ENCODE data around the gene UGGT1.

Gene UGGT1

GRCh38 chr2:128090575-128090944 lies 440 bp upstream of the UGGT1 start:
- H3K9me3 Mint-ChIP-seq: no peaks in the 10 kb centered on the region

GRCh38 chr2:128091726-128092080 lies 703 bp downstream of the UGGT1 start:
- peaks cover 19% of the 10 kb centered on the region for H3K36me3 Mint-ChIP-seq (ENCODE audit: low read depth)
- H3K4me1 Mint-ChIP-seq (ENCODE audit: low read depth): peaks cover 33% of the 10 kb centered on the region
- H3K4me3 Mint-ChIP-seq: peak overlapping the region; percentile 97
- intact Hi-C loops (cut with micrococcal nuclease): loop anchor here (1.0 to 10.0 kb wide), 2 partner anchors 63 to 217 kb away; partner anchors contain the start of gene SAP130
- H3K9me3 Mint-ChIP-seq: no peaks in the 10 kb centered on the region
- H3K27me3 Mint-ChIP-seq: no peaks in the 10 kb centered on the region
- H3K27ac Mint-ChIP-seq: peak overlapping the region; percentile 96

More at GRCh38 chr2:128090575-128090944, 440 bp upstream of the UGGT1 start:
- Mint-ChIP-seq H3K36me3 (ENCODE audit: low read depth) (peaks cover 19% of the 10 kb centered on the region), H3K27ac (peak overlapping the region; percentile 96), H3K4me3 (peak overlapping the region; percentile 97), H3K27me3 (no peaks in the 10 kb centered on the region), H3K4me1 (ENCODE audit: low read depth) (peaks cover 32% of the 10 kb centered on the region)
- intact Hi-C loops (cut with micrococcal nuclease): loop anchor here (10.0 kb wide), 1 partner anchor 216 kb away; no protein-coding TSS in a partner anchor

- Mint-ChIP-seq H3K27ac (no peak overlapping the region), H3K27me3 (no peaks in the 10 kb centered on the region), H3K36me3 (ENCODE audit: low read depth) (peaks cover 27% of the 10 kb centered on the region), H3K4me3 (no peak overlapping the region), H3K9me3 (no peaks in the 10 kb centered on the region), H3K4me1 (ENCODE audit: low read depth) (peaks cover 33% of the 10 kb centered on the region)
- intact Hi-C loops (cut with micrococcal nuclease): loop anchor here (10.0 kb wide), 1 partner anchor 218 kb away; no protein-coding TSS in a partner anchor
Measured at GRCh38 chr2:128092656-128093055, 1.7 kb downstream of the UGGT1 start.

GRCh38 chr2:128093762-128094161 lies 2.8 kb downstream of the UGGT1 start:
- intact Hi-C loops (cut with micrococcal nuclease): loop anchor here (10.0 kb wide), 1 partner anchor 219 kb away; no protein-coding TSS in a partner anchor
- Mint-ChIP-seq H3K27ac (no peak overlapping the region), H3K4me1 (ENCODE audit: low read depth) (peaks cover 33% of the 10 kb centered on the region), H3K9me3 (no peaks in the 10 kb centered on the region), H3K4me3 (no peak overlapping the region), H3K27me3 (no peaks in the 10 kb centered on the region), H3K36me3 (ENCODE audit: low read depth) (peaks cover 38% of the 10 kb centered on the region)

- Mint-ChIP-seq H3K36me3 (ENCODE audit: low read depth) (peaks cover 52% of the 10 kb centered on the region), H3K4me3 (no peak overlapping the region), H3K4me1 (ENCODE audit: low read depth) (peaks cover 26% of the 10 kb centered on the region), H3K27ac (peak overlapping the region; percentile 76), H3K9me3 (no peaks in the 10 kb centered on the region), H3K27me3 (no peaks in the 10 kb centered on the region)
- intact Hi-C loops (cut with micrococcal nuclease): loop anchor here (10.0 kb wide), 1 partner anchor 220 kb away; no protein-coding TSS in a partner anchor
Measured at GRCh38 chr2:128095201-128095600, 4.2 kb downstream of the UGGT1 start.

- Mint-ChIP-seq H3K36me3 (ENCODE audit: low read depth) (peaks cover 60% of the 10 kb centered on the region), H3K4me3 (no peak overlapping the region), H3K4me1 (ENCODE audit: low read depth) (peaks cover 5% of the 10 kb centered on the region), H3K27ac (no peak overlapping the region), H3K9me3 (no peaks in the 10 kb centered on the region), H3K27me3 (no peaks in the 10 kb centered on the region)
- intact Hi-C loops (cut with micrococcal nuclease): no loop called here
Measured at GRCh38 chr2:128103407-128103806, 12.4 kb downstream of the UGGT1 start.

- H3K36me3 Mint-ChIP-seq (ENCODE audit: low read depth): peaks cover 59% of the 10 kb centered on the region
- intact Hi-C loops (cut with micrococcal nuclease): no loop called here
- no peak overlapping the region for H3K4me3 Mint-ChIP-seq
- no peaks in the 10 kb centered on the region for H3K9me3 Mint-ChIP-seq
- no peak overlapping the region for H3K27ac Mint-ChIP-seq
- H3K27me3 Mint-ChIP-seq: no peaks in the 10 kb centered on the region
- H3K4me1 Mint-ChIP-seq (ENCODE audit: low read depth): peaks cover 5% of the 10 kb centered on the region
Measured at GRCh38 chr2:128105072-128105471, 14.1 kb downstream of the UGGT1 start.

- Mint-ChIP-seq H3K4me3 (no peak overlapping the region), H3K4me1 (ENCODE audit: low read depth) (peaks cover 2% of the 10 kb centered on the region), H3K27me3 (no peaks in the 10 kb centered on the region), H3K9me3 (no peaks in the 10 kb centered on the region), H3K36me3 (ENCODE audit: low read depth) (peaks cover 66% of the 10 kb centered on the region), H3K27ac (no peak overlapping the region)
- intact Hi-C loops (cut with micrococcal nuclease): no loop called here
Measured at GRCh38 chr2:128108166-128108565, 17.2 kb downstream of the UGGT1 start.

- Mint-ChIP-seq H3K4me3 (no peak overlapping the region), H3K27me3 (no peaks in the 10 kb centered on the region), H3K27ac (no peak overlapping the region), H3K36me3 (ENCODE audit: low read depth) (peaks cover 63% of the 10 kb centered on the region), H3K9me3 (no peaks in the 10 kb centered on the region), H3K4me1 (ENCODE audit: low read depth) (no peaks in the 10 kb centered on the region)
- intact Hi-C loops (cut with micrococcal nuclease): no loop called here
Measured at GRCh38 chr2:128109243-128109642, 18.2 kb downstream of the UGGT1 start.

- no peaks in the 10 kb centered on the region for H3K4me1 Mint-ChIP-seq (ENCODE audit: low read depth)
- H3K27ac Mint-ChIP-seq: no peak overlapping the region
- H3K27me3 Mint-ChIP-seq: no peaks in the 10 kb centered on the region
- intact Hi-C loops (cut with micrococcal nuclease): loop anchor here (10.0 kb wide), 1 partner anchor 121 kb away; no protein-coding TSS in a partner anchor
- no peaks in the 10 kb centered on the region for H3K9me3 Mint-ChIP-seq
- H3K4me3 Mint-ChIP-seq: no peak overlapping the region
- peaks cover 81% of the 10 kb centered on the region for H3K36me3 Mint-ChIP-seq (ENCODE audit: low read depth)
Measured at GRCh38 chr2:128115921-128116623, 25.1 kb downstream of the UGGT1 start.

- H3K36me3 Mint-ChIP-seq (ENCODE audit: low read depth): peaks cover 95% of the 10 kb centered on the region
- H3K27me3 Mint-ChIP-seq: no peaks in the 10 kb centered on the region
- no peaks in the 10 kb centered on the region for H3K4me1 Mint-ChIP-seq (ENCODE audit: low read depth)
- no peak overlapping the region for H3K27ac Mint-ChIP-seq
- intact Hi-C loops (cut with micrococcal nuclease): no loop called here
- H3K4me3 Mint-ChIP-seq: no peak overlapping the region
- H3K9me3 Mint-ChIP-seq: no peaks in the 10 kb centered on the region
Measured at GRCh38 chr2:128134573-128134972, 43.6 kb downstream of the UGGT1 start.

GRCh38 chr2:128137094-128137616 lies 46.2 kb downstream of the UGGT1 start:
- Mint-ChIP-seq H3K27ac (no peak overlapping the region), H3K4me3 (no peak overlapping the region), H3K27me3 (no peaks in the 10 kb centered on the region), H3K4me1 (ENCODE audit: low read depth) (no peaks in the 10 kb centered on the region), H3K9me3 (no peaks in the 10 kb centered on the region), H3K36me3 (ENCODE audit: low read depth) (peaks cover 95% of the 10 kb centered on the region)
- intact Hi-C loops (cut with micrococcal nuclease): no loop called here

- Mint-ChIP-seq H3K27ac (no peak overlapping the region), H3K4me1 (ENCODE audit: low read depth) (no peaks in the 10 kb centered on the region), H3K27me3 (no peaks in the 10 kb centered on the region), H3K4me3 (no peak overlapping the region), H3K36me3 (ENCODE audit: low read depth) (peaks cover 86% of the 10 kb centered on the region), H3K9me3 (no peaks in the 10 kb centered on the region)
- intact Hi-C loops (cut with micrococcal nuclease): no loop called here
Measured at GRCh38 chr2:128139624-128140023, 48.6 kb downstream of the UGGT1 start.

- peaks cover 70% of the 10 kb centered on the region for H3K36me3 Mint-ChIP-seq (ENCODE audit: low read depth)
- H3K4me3 Mint-ChIP-seq: no peak overlapping the region
- H3K4me1 Mint-ChIP-seq (ENCODE audit: low read depth): no peaks in the 10 kb centered on the region
- no peaks in the 10 kb centered on the region for H3K9me3 Mint-ChIP-seq
- intact Hi-C loops (cut with micrococcal nuclease): no loop called here
- H3K27me3 Mint-ChIP-seq: no peaks in the 10 kb centered on the region
- no peak overlapping the region for H3K27ac Mint-ChIP-seq
Measured at GRCh38 chr2:128145651-128146050, 54.7 kb downstream of the UGGT1 start.
